Omental fat pad (tissue), 4 donors: Measurements from ENCODE around the gene MAP7. TPM values are rescaled to one million over a fixed set of nuclear protein-coding genes. Genes with fewer than 3 reads are reported as not detected.
A peak's percentile ranks its signal among the peaks of the same experiment; 100 is the strongest.

Experiments
- ATAC-seq: fragments of 150-250 bp; one replicate; pipeline ENCODE4 v1.9.1; 2016; ENCODE audit warnings: mild to moderate bottlenecking, moderate library complexity; ENCODE audit not compliant: low FRiP score
- DNase-seq: peaks from one replicate; pipeline ENCODE4 v3.0.0-alpha.2; 2019; ENCODE audit warnings: low spot score
- CTCF ChIP-seq, 3 donors: fragments of 450-650 bp; IDR thresholded peaks; one replicate each; pipeline ENCODE4 v1.5.1; 2016 to 2017; ENCODE audit warnings: antibody characterized with exemption in 3 of 3, mild to moderate bottlenecking in 3 of 3, moderate library complexity in 2 of 3
- total RNA-seq, 4 donors: library from RNA; depleted of rRNA; stranded (reverse); fragments of >200 nt; gene quantifications; one replicate each; pipeline ENCODE4 v1.1.0, GENCODE V29; 2016

The MAP7 gene
- total RNA-seq, 4 donors from 2014 or later = 2.2 to 5.3 (median 4.5) TPM

DNA sequence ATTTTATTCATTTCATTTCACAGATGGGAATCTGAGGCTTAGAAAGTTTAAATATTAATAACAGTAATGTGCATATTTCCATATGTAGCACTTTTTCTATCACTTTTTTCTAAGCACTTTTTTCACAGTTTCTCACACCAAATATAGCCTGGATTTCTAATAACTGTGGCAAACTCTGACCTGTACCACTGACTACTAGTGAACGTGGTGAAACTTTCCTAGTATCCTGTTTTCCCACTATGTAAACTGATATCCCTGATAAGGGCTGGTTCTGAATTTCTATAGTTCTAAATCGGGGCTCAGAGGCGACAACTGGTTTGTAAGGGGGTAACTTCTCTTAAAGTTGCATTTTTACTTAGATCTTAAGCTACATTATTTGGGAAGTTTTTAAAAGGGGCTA, 32.6 kb downstream of the MAP7 start:
- ATAC-seq (no peak), DNase-seq (no peak)
- no peak for TF ChIP-seq CTCF (IDR thresholded peaks at IDR 0.05)

DNA sequence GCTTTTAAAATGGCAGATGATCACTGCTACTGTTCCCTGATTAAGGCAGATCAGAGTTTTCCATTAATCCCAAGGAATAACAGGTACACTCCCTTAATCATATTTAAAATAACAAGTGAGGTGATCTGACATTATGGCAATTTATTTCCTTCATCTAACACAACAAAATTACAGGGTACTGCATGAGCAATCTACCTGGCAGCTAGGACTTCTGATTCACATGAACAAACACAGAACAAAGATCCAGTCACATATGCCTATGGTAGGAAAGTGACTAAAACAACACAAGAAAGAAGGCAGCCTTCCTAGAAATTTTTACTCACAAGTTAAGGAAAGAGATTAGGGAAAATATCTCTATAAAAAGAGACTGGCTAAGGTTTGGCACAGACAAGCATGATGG, 33.2 kb downstream of the MAP7 start:
- no peak for DNase-seq
- no peak for ATAC-seq
- no peak for TF ChIP-seq CTCF (IDR thresholded peaks at IDR 0.05)

GRCh38 chr6:136514591-136514990, 35.6 kb downstream of the MAP7 start:
- ATAC-seq (no peak), DNase-seq (no peak)
- TF ChIP-seq CTCF (IDR thresholded peaks at IDR 0.05) = no peak

- ATAC-seq (peak; percentile 67), DNase-seq (no peak)
- no peak for TF ChIP-seq CTCF (IDR thresholded peaks at IDR 0.05)
Observed at GRCh38 chr6:136511926-136512325, 38.3 kb downstream of the MAP7 start.

GRCh38 chr6:136511397-136511796, 38.8 kb downstream of the MAP7 start:
- no peak for DNase-seq
- no peak for TF ChIP-seq CTCF (IDR thresholded peaks at IDR 0.05)
- peak; percentile 72 for ATAC-seq

DNA sequence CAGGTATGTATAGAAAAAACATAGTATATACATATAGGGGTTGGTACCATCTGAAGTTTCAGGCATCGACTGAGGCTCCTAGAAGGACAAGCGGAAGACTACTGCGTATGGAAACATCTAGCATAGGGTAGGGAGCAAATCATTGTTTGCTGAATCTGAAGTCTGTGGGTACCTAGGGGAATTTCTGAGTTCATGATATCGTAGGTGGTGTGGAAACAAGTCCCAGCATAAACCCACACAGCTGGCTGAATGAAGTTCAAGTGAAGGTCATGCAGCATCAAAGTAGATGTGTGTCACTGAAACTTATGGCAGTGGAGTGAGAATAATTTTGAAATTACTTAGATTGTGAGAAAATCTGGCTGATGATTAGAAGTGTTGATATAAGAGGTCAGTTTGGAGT, 39.4 kb downstream of the MAP7 start:
- no peak for TF ChIP-seq CTCF (IDR thresholded peaks at IDR 0.05)
- ATAC-seq (no peak), DNase-seq (no peak)

DNA sequence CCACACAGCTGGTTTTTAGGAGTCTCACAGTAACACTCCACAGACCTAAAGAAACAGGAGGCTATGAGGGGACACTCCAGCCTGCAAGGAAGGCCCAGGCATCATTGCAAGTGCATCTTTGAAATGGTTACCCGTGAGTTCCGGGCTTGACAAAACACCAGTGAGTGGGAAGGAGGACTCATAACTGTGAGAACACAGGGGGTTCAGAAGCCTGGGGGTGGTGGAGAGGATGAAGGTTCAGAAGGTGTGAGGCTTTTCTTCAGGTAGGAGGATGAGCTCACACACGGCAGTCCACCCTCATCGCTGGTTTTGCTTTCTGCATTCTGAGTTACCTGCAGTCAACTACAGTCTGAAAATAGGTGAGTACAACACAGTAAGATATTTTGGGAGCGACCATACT, 39.9 kb downstream of the MAP7 start:
- no peak for DNase-seq
- ATAC-seq = no peak
- no peak for TF ChIP-seq CTCF (IDR thresholded peaks at IDR 0.05)
